Measurements from ENCODE around the gene LRRC72.
"Not testable (repeated sequence)": the region's sequence is repeated elsewhere in the genome, so short reads cannot be mapped to it uniquely, and the experiment has no call there.

LRRC72 gene

DNA sequence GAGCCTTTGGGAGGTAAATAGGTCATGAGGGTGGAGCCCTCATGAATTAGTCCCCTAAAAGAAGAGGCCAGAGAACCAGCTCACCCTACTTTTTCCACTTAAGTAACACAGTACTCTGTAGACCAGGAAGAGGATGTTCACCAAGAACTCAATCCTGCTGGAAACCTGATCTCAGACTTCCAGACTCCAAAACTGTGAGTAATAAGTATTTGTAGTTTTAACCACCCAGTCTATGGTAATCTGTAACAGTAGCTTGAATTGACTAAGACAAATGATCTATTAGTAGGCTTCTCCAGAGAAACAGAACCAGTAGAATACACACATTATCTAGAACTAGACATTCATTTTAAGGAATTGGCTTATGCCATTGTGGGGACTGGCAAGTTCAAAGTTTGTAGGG is 67.4 kb downstream of the LRRC72 start:
- H2BK5ac ChIP-seq (ENCODE audit: low read length), result no peak overlapping the region
- H3K4ac ChIP-seq (ENCODE audit: low read length), result no peak overlapping the region
- no peak overlapping the region for H4K91ac ChIP-seq (ENCODE audit: low read depth, low read length, poor library complexity)
- H4K8ac ChIP-seq (ENCODE audit: low read depth, low read length), result no peak overlapping the region
- H2AK5ac ChIP-seq (ENCODE audit: low read depth, low read length), result no peak overlapping the region
- no peak overlapping the region for H3K9ac ChIP-seq (ENCODE audit: low read depth, low read length, poor library complexity)
- no peak overlapping the region for H3K23ac ChIP-seq (ENCODE audit: low read depth, low read length, poor library complexity)
- no peak overlapping the region for H2BK120ac ChIP-seq (ENCODE audit: low read depth, low read length)
- H3K4me2 ChIP-seq (ENCODE audit: insufficient read depth, low read length, poor library complexity, severe bottlenecking), result no peak overlapping the region
- no peaks in the 10 kb centered on the region for H3K9me3 ChIP-seq (replicated peaks in 1 of 2; ENCODE audit: control insufficient read depth in 2 of 2, insufficient read depth in 1 of 2, low read depth in 1 of 2, low read length in 2 of 2)
- H2AFZ ChIP-seq (ENCODE audit: low read length), result no peak overlapping the region
- H3K27ac ChIP-seq (replicated peaks; ENCODE audit: low read length), result no peak overlapping the region
- no peak overlapping the region for H3K14ac ChIP-seq (ENCODE audit: low read length)
- DNase-seq (ENCODE audit: low spot score), result no peak
- no peaks in the 10 kb centered on the region for H3K79me1 ChIP-seq (ENCODE audit: low read depth, low read length)
- no peak overlapping the region for H3K4me3 ChIP-seq (ENCODE audit: low read length in 2 of 2)
- H2BK15ac ChIP-seq (ENCODE audit: low read length), result no peak overlapping the region
- H3K27me3 ChIP-seq (ENCODE audit: control insufficient read depth in 3 of 3, insufficient read depth in 3 of 3, low read depth in 1 of 3, low read length in 3 of 3), result no peaks in the 10 kb centered on the region
- peaks cover 0 to 8% of the 10 kb centered on the region in 2 donors for H3K36me3 ChIP-seq (replicated peaks in 1 of 2; ENCODE audit: control insufficient read depth in 2 of 2, insufficient read depth in 2 of 2, low read length in 2 of 2)
- H2BK12ac ChIP-seq (ENCODE audit: low read length), result no peak overlapping the region
- H3K18ac ChIP-seq (ENCODE audit: low read length), result no peak overlapping the region
- peaks cover 0 to 8% of the 10 kb centered on the region in 2 donors for H3K4me1 ChIP-seq (ENCODE audit: control insufficient read depth in 2 of 2, insufficient read depth in 1 of 2, low read depth in 1 of 2, low read length in 2 of 2)

DNA sequence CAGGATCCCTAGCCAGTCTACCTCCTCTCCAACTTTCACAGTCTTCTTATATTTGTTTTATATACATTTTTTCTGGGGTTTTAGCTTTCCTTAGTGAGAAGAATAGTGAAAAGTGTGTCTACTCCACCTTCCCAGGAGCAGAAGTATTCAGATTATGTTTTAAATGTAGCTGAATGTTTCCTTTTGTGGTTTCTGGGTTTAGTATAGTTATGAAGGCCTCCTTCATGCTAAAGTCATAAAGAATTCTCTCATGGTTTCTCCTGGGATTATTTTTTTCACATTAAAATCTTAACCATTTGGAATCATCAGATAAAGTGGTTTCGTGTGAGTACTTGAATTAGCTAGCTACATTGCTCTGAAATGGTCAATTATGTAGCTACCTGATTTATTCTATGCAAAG is 68.1 kb downstream of the LRRC72 start:
- WGBS, 2 donors (ENCODE audit: extremely low coverage in 2 of 2, insufficient read length in 2 of 2, insufficient replicate concordance in 1 of 2), result no CpG with 5 or more reads among the region's 1 CpG
- Histone ChIP-seq H3K9me3 (replicated peaks in 1 of 2; ENCODE audit: control insufficient read depth in 2 of 2, insufficient read depth in 1 of 2, low read depth in 1 of 2, low read length in 2 of 2) (no peaks in the 10 kb centered on the region), H2BK5ac (ENCODE audit: low read length) (no peak overlapping the region), H3K14ac (ENCODE audit: low read length) (no peak overlapping the region), H3K18ac (ENCODE audit: low read length) (no peak overlapping the region), H2AK5ac (ENCODE audit: low read depth, low read length) (no peak overlapping the region), H2BK120ac (ENCODE audit: low read depth, low read length) (no peak overlapping the region), H2AFZ (ENCODE audit: low read length) (no peak overlapping the region), H3K9ac (ENCODE audit: low read depth, low read length, poor library complexity) (no peak overlapping the region), H3K4me3 (ENCODE audit: low read length in 2 of 2) (no peak overlapping the region), H3K27me3 (ENCODE audit: control insufficient read depth in 3 of 3, insufficient read depth in 3 of 3, low read depth in 1 of 3, low read length in 3 of 3) (no peaks in the 10 kb centered on the region), H3K36me3 (replicated peaks in 1 of 2; ENCODE audit: control insufficient read depth in 2 of 2, insufficient read depth in 2 of 2, low read length in 2 of 2) (peaks cover 0 to 12% of the 10 kb centered on the region in 2 donors), H3K4me2 (ENCODE audit: insufficient read depth, low read length, poor library complexity, severe bottlenecking) (no peak overlapping the region), H3K4me1 (ENCODE audit: control insufficient read depth in 2 of 2, insufficient read depth in 1 of 2, low read depth in 1 of 2, low read length in 2 of 2) (peaks cover 0 to 8% of the 10 kb centered on the region in 2 donors), H3K4ac (ENCODE audit: low read length) (no peak overlapping the region), H3K23ac (ENCODE audit: low read depth, low read length, poor library complexity) (no peak overlapping the region), H4K8ac (ENCODE audit: low read depth, low read length) (no peak overlapping the region), H3K79me1 (ENCODE audit: low read depth, low read length) (no peaks in the 10 kb centered on the region), H2BK12ac (ENCODE audit: low read length) (no peak overlapping the region), H2BK15ac (ENCODE audit: low read length) (no peak overlapping the region), H4K91ac (ENCODE audit: low read depth, low read length, poor library complexity) (no peak overlapping the region), H3K27ac (replicated peaks; ENCODE audit: low read length) (no peak overlapping the region)
- DNase-seq (ENCODE audit: low spot score), result no peak

DNA sequence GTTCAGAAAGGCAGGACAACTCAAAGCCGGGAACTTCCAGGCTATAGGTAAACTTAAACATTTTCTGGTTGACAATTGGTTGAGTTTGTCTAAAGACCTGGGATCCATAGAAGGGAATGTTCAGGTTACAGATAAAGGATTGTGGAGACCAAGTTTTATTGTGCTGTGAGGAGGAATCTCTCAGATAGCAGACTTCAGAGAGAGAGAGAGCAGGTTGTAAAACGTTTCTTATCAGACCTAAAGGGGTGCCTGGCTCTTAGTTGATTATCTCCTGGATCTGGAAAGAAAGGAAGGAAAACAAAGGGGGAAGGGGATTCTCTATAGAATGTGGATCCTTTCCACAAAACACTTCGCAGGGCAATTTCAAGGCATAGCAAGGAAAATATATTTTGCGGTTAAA is 69.0 kb downstream of the LRRC72 start:
- WGBS, 2 donors (ENCODE audit: extremely low coverage in 2 of 2, insufficient read length in 2 of 2, insufficient replicate concordance in 1 of 2), result no CpG with 5 or more reads among the region's 4 CpGs
- not testable (repeated sequence) for H2BK120ac ChIP-seq (ENCODE audit: low read depth, low read length)

GRCh38 chr7:16598015-16598414 is 71.4 kb downstream of the LRRC72 start:
- H2BK5ac ChIP-seq (ENCODE audit: low read length), result no peak overlapping the region
- peaks cover 10 to 46% of the 10 kb centered on the region in 2 donors for H3K36me3 ChIP-seq (replicated peaks in 1 of 2; ENCODE audit: control insufficient read depth in 2 of 2, insufficient read depth in 2 of 2, low read length in 2 of 2)
- no peaks in the 10 kb centered on the region for H3K9me3 ChIP-seq (replicated peaks in 1 of 2; ENCODE audit: control insufficient read depth in 2 of 2, insufficient read depth in 1 of 2, low read depth in 1 of 2, low read length in 2 of 2)
- no peaks in the 10 kb centered on the region for H3K27me3 ChIP-seq (ENCODE audit: control insufficient read depth in 3 of 3, insufficient read depth in 3 of 3, low read depth in 1 of 3, low read length in 3 of 3)
- H3K79me1 ChIP-seq (ENCODE audit: low read depth, low read length), result no peaks in the 10 kb centered on the region
- H3K4me3 ChIP-seq (ENCODE audit: low read length in 2 of 2), result no peak overlapping the region
- H3K23ac ChIP-seq (ENCODE audit: low read depth, low read length, poor library complexity), result no peak overlapping the region
- no peak overlapping the region for H2BK120ac ChIP-seq (ENCODE audit: low read depth, low read length)
- WGBS, 2 donors (ENCODE audit: extremely low coverage in 2 of 2, insufficient read length in 2 of 2, insufficient replicate concordance in 1 of 2), result no CpG with 5 or more reads among the region's 4 CpGs
- no peak overlapping the region for H3K18ac ChIP-seq (ENCODE audit: low read length)
- H4K91ac ChIP-seq (ENCODE audit: low read depth, low read length, poor library complexity), result no peak overlapping the region
- H3K4me1 ChIP-seq (ENCODE audit: control insufficient read depth in 2 of 2, insufficient read depth in 1 of 2, low read depth in 1 of 2, low read length in 2 of 2), result peaks cover 0 to 8% of the 10 kb centered on the region in 2 donors
- no peak overlapping the region for H2AFZ ChIP-seq (ENCODE audit: low read length)
- DNase-seq (ENCODE audit: low spot score), result no peak
- H2AK5ac ChIP-seq (ENCODE audit: low read depth, low read length), result no peak overlapping the region
- H3K4ac ChIP-seq (ENCODE audit: low read length), result no peak overlapping the region
- no peak overlapping the region for H4K8ac ChIP-seq (ENCODE audit: low read depth, low read length)
- no peak overlapping the region for H3K4me2 ChIP-seq (ENCODE audit: insufficient read depth, low read length, poor library complexity, severe bottlenecking)
- no peak overlapping the region for H2BK12ac ChIP-seq (ENCODE audit: low read length)
- peak overlapping the region; percentile 3 for H3K14ac ChIP-seq (ENCODE audit: low read length)
- H3K27ac ChIP-seq (replicated peaks; ENCODE audit: low read length), result peak overlapping the region; percentile 37
- H3K9ac ChIP-seq (ENCODE audit: low read depth, low read length, poor library complexity), result no peak overlapping the region
- no peak overlapping the region for H2BK15ac ChIP-seq (ENCODE audit: low read length)

More for the DNA sequence above, 69.0 kb downstream of the LRRC72 start:
- not testable (repeated sequence) for H2AFZ ChIP-seq (ENCODE audit: low read length); H3K9ac ChIP-seq (ENCODE audit: low read depth, low read length, poor library complexity); H4K91ac ChIP-seq (ENCODE audit: low read depth, low read length, poor library complexity); H2BK5ac ChIP-seq (ENCODE audit: low read length); H3K4me1 ChIP-seq (ENCODE audit: control insufficient read depth in 2 of 2, insufficient read depth in 1 of 2, low read depth in 1 of 2, low read length in 2 of 2); DNase-seq (ENCODE audit: low spot score); H2BK15ac ChIP-seq (ENCODE audit: low read length); H3K4ac ChIP-seq (ENCODE audit: low read length); H3K14ac ChIP-seq (ENCODE audit: low read length); H3K79me1 ChIP-seq (ENCODE audit: low read depth, low read length); H3K4me3 ChIP-seq (ENCODE audit: low read length in 2 of 2); H3K9me3 ChIP-seq (replicated peaks in 1 of 2; ENCODE audit: control insufficient read depth in 2 of 2, insufficient read depth in 1 of 2, low read depth in 1 of 2, low read length in 2 of 2); H3K23ac ChIP-seq (ENCODE audit: low read depth, low read length, poor library complexity); H3K4me2 ChIP-seq (ENCODE audit: insufficient read depth, low read length, poor library complexity, severe bottlenecking); H2AK5ac ChIP-seq (ENCODE audit: low read depth, low read length); H3K27me3 ChIP-seq (ENCODE audit: control insufficient read depth in 3 of 3, insufficient read depth in 3 of 3, low read depth in 1 of 3, low read length in 3 of 3); H2BK12ac ChIP-seq (ENCODE audit: low read length); H3K27ac ChIP-seq (replicated peaks; ENCODE audit: low read length); H4K8ac ChIP-seq (ENCODE audit: low read depth, low read length); H3K18ac ChIP-seq (ENCODE audit: low read length)
- peaks cover 2 to 22% of the 10 kb centered on the region in 2 donors for H3K36me3 ChIP-seq (replicated peaks in 1 of 2; ENCODE audit: control insufficient read depth in 2 of 2, insufficient read depth in 2 of 2, low read length in 2 of 2)

Measured in neuronal stem cell (in vitro differentiated cells).